Measurements from ENCODE around the gene PLXND1. TPM values are rescaled to one million over a fixed set of nuclear protein-coding genes. Genes with fewer than 3 reads are reported as not detected.

PLXND1 gene
- total RNA-seq, 4 donors from 2014 or later = 45.0 to 77.9 (median 61.5) TPM

DNA sequence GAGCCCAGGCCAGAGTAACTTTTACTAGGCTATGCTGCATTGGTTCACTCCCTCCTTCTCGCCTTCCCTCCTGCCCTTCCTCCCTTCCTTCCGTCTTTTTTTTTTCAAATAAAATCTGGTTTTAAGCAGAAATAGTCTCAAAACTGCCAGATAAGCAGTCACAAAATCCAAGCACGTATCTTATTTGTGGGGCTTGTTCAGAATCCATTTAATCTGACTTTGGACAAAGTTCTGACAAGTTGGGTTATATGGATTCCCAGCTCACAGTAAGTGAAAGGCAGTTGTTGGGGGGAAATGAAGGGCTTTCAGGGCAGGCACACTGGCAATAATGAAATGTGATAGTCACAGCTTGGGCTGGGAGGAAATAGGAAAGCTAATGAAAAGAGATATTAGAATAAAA lies 32.0 kb upstream of the PLXND1 start:
- TF ChIP-seq EP300 (IDR thresholded peaks at IDR 0.05) (no peak), POLR2AphosphoS5 (IDR thresholded peaks at IDR 0.05) (no peak)
- TF ChIP-seq, protein P1, sequence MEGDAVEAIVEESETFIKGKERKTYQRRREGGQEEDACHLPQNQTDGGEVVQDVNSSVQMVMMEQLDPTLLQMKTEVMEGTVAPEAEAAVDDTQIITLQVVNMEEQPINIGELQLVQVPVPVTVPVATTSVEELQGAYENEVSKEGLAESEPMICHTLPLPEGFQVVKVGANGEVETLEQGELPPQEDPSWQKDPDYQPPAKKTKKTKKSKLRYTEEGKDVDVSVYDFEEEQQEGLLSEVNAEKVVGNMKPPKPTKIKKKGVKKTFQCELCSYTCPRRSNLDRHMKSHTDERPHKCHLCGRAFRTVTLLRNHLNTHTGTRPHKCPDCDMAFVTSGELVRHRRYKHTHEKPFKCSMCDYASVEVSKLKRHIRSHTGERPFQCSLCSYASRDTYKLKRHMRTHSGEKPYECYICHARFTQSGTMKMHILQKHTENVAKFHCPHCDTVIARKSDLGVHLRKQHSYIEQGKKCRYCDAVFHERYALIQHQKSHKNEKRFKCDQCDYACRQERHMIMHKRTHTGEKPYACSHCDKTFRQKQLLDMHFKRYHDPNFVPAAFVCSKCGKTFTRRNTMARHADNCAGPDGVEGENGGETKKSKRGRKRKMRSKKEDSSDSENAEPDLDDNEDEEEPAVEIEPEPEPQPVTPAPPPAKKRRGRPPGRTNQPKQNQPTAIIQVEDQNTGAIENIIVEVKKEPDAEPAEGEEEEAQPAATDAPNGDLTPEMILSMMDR (IDR thresholded peaks at IDR 0.05) = no peak

DNA sequence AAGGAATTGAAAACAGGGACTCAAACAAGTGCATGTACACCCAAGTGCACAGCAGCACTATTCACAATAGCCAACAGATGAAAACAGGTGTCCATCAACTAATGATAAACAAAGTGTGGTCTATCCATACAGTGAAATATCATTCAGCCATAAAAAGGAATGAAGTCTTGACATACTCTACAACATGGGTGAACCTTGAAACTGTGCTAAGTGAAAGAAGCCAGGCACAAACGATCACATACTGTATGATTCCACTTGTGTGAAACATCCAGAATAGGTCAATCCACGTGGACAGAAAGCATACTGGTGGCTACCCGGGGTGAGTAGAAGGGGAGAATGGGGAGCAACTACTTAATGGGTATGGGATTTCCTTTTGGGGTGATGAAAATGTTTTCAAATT lies 29.6 kb upstream of the PLXND1 start:
- TF ChIP-seq, protein P1 (IDR thresholded peaks at IDR 0.05) = no peak
- no peak for TF ChIP-seq POLR2A (IDR thresholded peaks at IDR 0.05)
- TF ChIP-seq EP300 (IDR thresholded peaks at IDR 0.05) = no peak
- TF ChIP-seq POLR2AphosphoS5 (IDR thresholded peaks at IDR 0.05) = no peak
- WGBS, 2 donors (ENCODE audit: low coverage in 1 of 2) = 86 to 91% methylated on average over 3 of the region's 3 CpGs
- Histone ChIP-seq H3K36me3 (no peaks in the 10 kb centered on the region), H3K27ac (no peak overlapping the region), H3K9me3 (no peaks in the 10 kb centered on the region), H3K4me3 (no peak overlapping the region), H3K27me3 (no peaks in the 10 kb centered on the region), H3K4me1 (no peaks in the 10 kb centered on the region)
- no peak for ATAC-seq

More for the DNA sequence above, 32.0 kb upstream of the PLXND1 start:
- no peaks in the 10 kb centered on the region for H3K4me1 ChIP-seq
- no peaks in the 10 kb centered on the region for H3K9me3 ChIP-seq
- no peak overlapping the region for H3K27ac ChIP-seq
- no peaks in the 10 kb centered on the region for H3K36me3 ChIP-seq
- H3K27me3 ChIP-seq = no peaks in the 10 kb centered on the region
- 72% methylated on average over 3 of the region's 3 CpGs for WGBS, 2 donors (ENCODE audit: low coverage in 1 of 2)
- no peak for ATAC-seq
- no peak overlapping the region for H3K4me3 ChIP-seq

DNA sequence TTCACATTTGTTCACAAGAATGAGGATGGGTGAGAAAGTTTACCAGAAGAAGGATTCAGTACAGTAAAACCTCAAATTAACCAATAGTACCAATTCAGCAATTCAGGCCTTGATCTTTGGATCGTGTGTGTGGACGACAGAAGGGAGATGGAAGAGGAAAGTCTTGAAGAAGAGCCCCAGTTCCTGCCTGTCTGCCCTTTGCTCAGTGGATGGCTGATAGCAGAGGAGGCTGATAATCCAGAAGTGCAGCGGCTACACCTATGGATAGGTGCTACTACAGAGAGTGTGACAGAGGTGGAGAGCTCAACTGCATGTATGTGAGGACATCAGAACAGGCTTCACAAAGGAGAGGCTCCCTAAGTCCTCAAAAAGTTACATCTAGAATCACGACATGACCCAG lies 29.2 kb upstream of the PLXND1 start:
- H3K27ac ChIP-seq = no peak overlapping the region
- no peak for ATAC-seq
- no peak overlapping the region for H3K4me3 ChIP-seq
- 96% methylated on average over 3 of the region's 4 CpGs; no CpG with 5 or more reads in 1 of the 2 donors for WGBS, 2 donors (ENCODE audit: low coverage in 1 of 2)
- no peaks in the 10 kb centered on the region for H3K9me3 ChIP-seq
- H3K27me3 ChIP-seq = no peaks in the 10 kb centered on the region
- H3K36me3 ChIP-seq = no peaks in the 10 kb centered on the region
- no peak for TF ChIP-seq POLR2AphosphoS5 (IDR thresholded peaks at IDR 0.05)
- TF ChIP-seq EP300 (IDR thresholded peaks at IDR 0.05) = no peak
- TF ChIP-seq POLR2A (IDR thresholded peaks at IDR 0.05) = no peak
- TF ChIP-seq, protein P1 (IDR thresholded peaks at IDR 0.05) = no peak
- no peaks in the 10 kb centered on the region for H3K4me1 ChIP-seq

DNA sequence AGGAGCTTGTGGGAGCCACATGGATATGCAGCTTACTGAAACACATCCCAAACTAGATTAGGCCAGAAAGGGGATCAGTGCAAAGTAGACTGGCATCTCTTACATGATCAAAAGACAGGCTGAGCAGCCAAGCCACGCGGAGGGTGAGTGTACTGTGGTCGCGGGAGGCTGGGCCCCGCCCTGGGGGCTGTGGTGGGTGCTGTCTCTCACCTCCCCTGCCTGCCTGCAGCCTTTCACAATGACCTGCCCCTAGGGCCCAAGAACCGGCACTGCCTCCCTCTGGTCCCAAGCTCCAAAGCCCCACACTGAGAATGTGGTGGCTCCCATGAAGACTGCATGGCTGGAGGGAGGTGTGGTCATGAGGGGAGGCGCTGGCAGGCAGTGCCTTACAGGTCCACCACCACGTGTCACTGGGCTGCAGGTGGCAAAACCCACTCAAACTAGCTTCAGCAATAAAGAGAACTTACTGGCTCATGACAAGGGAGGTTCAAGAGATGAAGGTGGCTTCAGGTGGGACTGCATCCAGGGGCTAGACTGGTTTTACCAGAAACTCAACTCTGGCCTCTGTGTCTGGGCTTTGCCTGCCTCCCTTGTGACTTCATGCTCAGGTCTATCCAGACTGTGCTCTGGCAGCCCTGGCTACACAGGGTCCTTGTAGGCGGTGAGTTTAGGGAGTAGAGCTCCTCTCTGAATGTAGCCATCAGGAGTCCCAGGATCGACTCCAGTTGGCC lies 27.4 kb upstream of the PLXND1 start:
- TF ChIP-seq POLR2A (IDR thresholded peaks at IDR 0.05) (no peak), EP300 (IDR thresholded peaks at IDR 0.05) (no peak), POLR2AphosphoS5 (IDR thresholded peaks at IDR 0.05) (no peak)
- TF ChIP-seq, protein P1 (IDR thresholded peaks at IDR 0.05) = no peak
- Histone ChIP-seq H3K4me1 (peaks cover 0 to 2% (median 0%) of the 10 kb centered on the region in 3 donors), H3K27me3 (no peaks in the 10 kb centered on the region), H3K27ac (no peak overlapping the region), H3K36me3 (no peaks in the 10 kb centered on the region), H3K9me3 (no peaks in the 10 kb centered on the region), H3K4me3 (no peak overlapping the region)
- no CpG with 5 or more reads among the region's 10 CpGs for WGBS, 2 donors (ENCODE audit: low coverage in 1 of 2)
- no peak for ATAC-seq

DNA sequence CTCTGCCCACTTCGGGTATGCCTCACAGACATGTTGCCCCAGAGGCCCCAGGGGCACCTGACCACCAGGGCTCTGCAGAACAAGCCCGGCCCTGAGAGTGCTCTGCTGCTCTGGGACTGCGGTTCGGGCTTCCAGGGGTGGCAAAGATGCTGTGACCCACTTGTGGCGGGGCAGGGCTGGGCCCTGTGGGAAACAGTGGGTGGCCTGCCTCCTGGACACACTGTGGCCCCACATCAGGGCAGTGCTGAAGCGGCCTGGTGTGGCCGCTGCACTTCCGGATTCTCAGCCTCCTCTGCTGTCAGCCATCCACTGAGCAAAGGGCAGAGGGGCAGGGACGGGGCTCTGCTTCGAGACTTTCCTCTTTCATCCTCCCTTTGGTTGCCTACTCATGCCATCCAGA lies 26.5 kb upstream of the PLXND1 start:
- ATAC-seq = no peak
- WGBS, 2 donors (ENCODE audit: low coverage in 1 of 2) = 90% methylated on average over 2 of the region's 10 CpGs; no CpG with 5 or more reads in 1 of the 2 donors
- Histone ChIP-seq H3K27me3 (no peaks in the 10 kb centered on the region), H3K36me3 (no peaks in the 10 kb centered on the region), H3K4me3 (no peak overlapping the region), H3K9me3 (no peaks in the 10 kb centered on the region), H3K4me1 (peaks cover 0 to 12% (median 4%) of the 10 kb centered on the region in 3 donors), H3K27ac (no peak overlapping the region)
- no peak for TF ChIP-seq EP300 (IDR thresholded peaks at IDR 0.05)
- TF ChIP-seq, protein P1 (IDR thresholded peaks at IDR 0.05) = no peak
- no peak for TF ChIP-seq POLR2A (IDR thresholded peaks at IDR 0.05)
- no peak for TF ChIP-seq POLR2AphosphoS5 (IDR thresholded peaks at IDR 0.05)
